IMR-90 (cell line): Measurements from ENCODE around the gene TEX2. TPM values are rescaled to one million over a fixed set of nuclear protein-coding genes. Genes with fewer than 3 reads are reported as not detected.
"Not testable (repeated sequence)": the region's sequence is repeated elsewhere in the genome, so short reads cannot be mapped to it uniquely, and the experiment has no call there.

Source experiments
- ATAC-seq: fragments of 200-7000 bp; cut with Tn5 transposase; 2 replicates; pipeline ENCODE4 v1.9.1; 2020; ENCODE audit warnings: low read depth, mild to moderate bottlenecking, moderate library complexity
- BruUV-seq: library from RNA; stranded (reverse); fragments of 400-500 nt; replicated peaks from 2 replicates; lab custom pipeline; 2021; lab: Mats Ljungman, UMichigan
- CTCF ChIA-PET: fragments of 300-600 bp; formaldehyde crosslinking; extraction: SDS; loops from one replicate; lab custom pipeline; 2021; ENCODE audit warnings: antibody characterized with exemption; lab: Yijun Ruan, JAX
- POLR2A ChIA-PET: fragments of 300-600 bp; sonication (Branson Sonifier 250); formaldehyde crosslinking; loops from one replicate; lab custom pipeline; 2022; ENCODE audit warnings: antibody characterized with exemption; ENCODE audit not compliant: unreplicated experiment; lab: Charles Lee
- DNase-seq: peaks from one replicate; pipeline ENCODE4 v3.0.0; 2013
- H2AFZ ChIP-seq: replicated peaks from 2 replicates; pipeline ENCODE3; 2013; ENCODE audit warnings: low read length, mild to moderate bottlenecking; ENCODE audit not compliant: poor library complexity
- H2AK5ac ChIP-seq: 2 replicates; pipeline ENCODE4 v1.6.1; 2013; ENCODE audit warnings: low read depth, low read length, inconsistent platforms
- H2AK9ac ChIP-seq: replicated peaks from 2 replicates; pipeline ENCODE3; 2013; ENCODE audit warnings: mild to moderate bottlenecking, low read depth, low read length, moderate library complexity; ENCODE audit not compliant: poor library complexity
- H2BK120ac ChIP-seq: 2 replicates; pipeline ENCODE4 v1.6.1; 2013; ENCODE audit warnings: low read depth, low read length, inconsistent platforms
- H2BK15ac ChIP-seq: 3 replicates; pipeline ENCODE4 v1.6.1; 2013; ENCODE audit warnings: low read depth, low read length, inconsistent platforms
- H2BK20ac ChIP-seq: 2 replicates; pipeline ENCODE4 v1.6.1; 2013; ENCODE audit warnings: low read depth, mild to moderate bottlenecking, inconsistent platforms, low read length, moderate library complexity
- H2BK5ac ChIP-seq: 2 replicates; pipeline ENCODE4 v1.6.1; 2013; ENCODE audit warnings: mild to moderate bottlenecking, low read depth, low read length, inconsistent platforms; ENCODE audit not compliant: poor library complexity, severe bottlenecking
- H3K14ac ChIP-seq: replicated peaks from 2 replicates; pipeline ENCODE4 v1.6.1; 2013; ENCODE audit warnings: low read depth, low read length, inconsistent platforms
- H3K18ac ChIP-seq: 2 replicates; pipeline ENCODE4 v1.6.1; 2013; ENCODE audit warnings: low read depth, low read length, control low read depth
- H3K23ac ChIP-seq: 2 replicates; pipeline ENCODE4 v1.6.1; 2013; ENCODE audit warnings: low read depth, low read length, inconsistent platforms
- H3K27ac ChIP-seq: 2 replicates; pipeline ENCODE4 v1.5.1; 2013; ENCODE audit warnings: mild to moderate bottlenecking, control low read depth, low read length; ENCODE audit not compliant: insufficient read depth
- H3K27me3 ChIP-seq: 2 replicates; pipeline ENCODE4 v1.6.1; 2013; ENCODE audit warnings: low read length; ENCODE audit not compliant: control insufficient read depth, insufficient read depth
- H3K36me3 ChIP-seq: 2 replicates; pipeline ENCODE4 v1.6.1; 2013; ENCODE audit warnings: low read length, mixed read lengths; ENCODE audit not compliant: control insufficient read depth, insufficient read depth
- H3K4ac ChIP-seq: 2 replicates; pipeline ENCODE4 v1.6.1; 2013; ENCODE audit warnings: low read depth, low read length, inconsistent platforms
- H3K4me1 ChIP-seq: 2 replicates; pipeline ENCODE4 v1.6.1; 2013; ENCODE audit warnings: low read length, mixed read lengths; ENCODE audit not compliant: control insufficient read depth, insufficient read depth
- H3K4me2 ChIP-seq: 2 replicates; pipeline ENCODE4 v1.6.1; 2013; ENCODE audit warnings: low read depth, mild to moderate bottlenecking, control low read depth, low read length, moderate library complexity
- H3K4me3 ChIP-seq: 2 replicates; pipeline ENCODE4 v1.5.1; 2013; ENCODE audit warnings: low read depth, mild to moderate bottlenecking, control low read depth, low read length, moderate library complexity; ENCODE audit not compliant: insufficient read depth
- H3K56ac ChIP-seq: 2 replicates; pipeline ENCODE4 v1.6.1; 2013; ENCODE audit warnings: low read length, inconsistent platforms; ENCODE audit not compliant: insufficient read depth; ENCODE audit errors: extremely low read depth
- H3K79me1 ChIP-seq, 2 experiments: 2 replicates each; pipeline ENCODE4 v1.6.1; 2013; ENCODE audit warnings: low read length in 2 of 2, inconsistent platforms in 1 of 2, low read depth in 1 of 2
- H3K9ac ChIP-seq: 2 replicates; pipeline ENCODE4 v1.6.1; 2013; ENCODE audit warnings: low read depth, low read length, control low read depth
- H3K9me1 ChIP-seq: 2 replicates; pipeline ENCODE4 v1.6.1; 2013; ENCODE audit warnings: low read length, inconsistent platforms; ENCODE audit not compliant: insufficient read depth
- H3K9me3 ChIP-seq: 2 replicates; pipeline ENCODE4 v1.6.1; 2013; ENCODE audit warnings: low read length; ENCODE audit not compliant: control insufficient read depth, insufficient read depth
- H4K20me1 ChIP-seq: 2 replicates; pipeline ENCODE4 v1.6.1; 2013; ENCODE audit warnings: low read length, inconsistent platforms; ENCODE audit not compliant: insufficient read depth
- H4K5ac ChIP-seq: 2 replicates; pipeline ENCODE4 v1.6.1; 2013; ENCODE audit warnings: mild to moderate bottlenecking, low read depth, low read length, control low read depth
- H4K8ac ChIP-seq, 2 experiments: 2 replicates each; pipeline ENCODE4 v1.6.1; 2013; ENCODE audit warnings: low read depth in 2 of 2, low read length in 2 of 2, control low read depth in 1 of 2, inconsistent platforms in 1 of 2
- H4K91ac ChIP-seq: 2 replicates; pipeline ENCODE4 v1.6.1; 2013; ENCODE audit warnings: low read depth, low read length, inconsistent platforms; ENCODE audit not compliant: insufficient read depth
- MAZ ChIP-seq: IDR thresholded peaks from 2 replicates; pipeline ENCODE4 v1.6.1; 2012; ENCODE audit warnings: low read depth, mild to moderate bottlenecking, low read length, improper control_type of control experiment, moderate library complexity, borderline replicate concordance
- NFE2L2 ChIP-seq: fragments of 150-350 bp; IDR thresholded peaks from 2 replicates; pipeline ENCODE4 v1.6.1; 2016; ENCODE audit warnings: low read depth, mild to moderate bottlenecking, low read length
- RCOR1 ChIP-seq: IDR thresholded peaks from 2 replicates; pipeline ENCODE4 v1.6.1; 2012; ENCODE audit warnings: mild to moderate bottlenecking, low read length, improper control_type of control experiment; ENCODE audit not compliant: insufficient replicate concordance
- WGBS, 2 experiments: methylation state at CpG; one replicate each; pipeline versions ENCODE4 v1.1.5 to v1.1.7; 2013; ENCODE audit warnings: missing lambda C conversion rate in 2 of 2; ENCODE audit not compliant: insufficient read length in 1 of 2; ENCODE audit errors: extremely low coverage in 2 of 2; 5-methylcytosine and 5-hydroxymethylcytosine counted together
- dilution Hi-C: fragments of 300-500 bp; cut with HindIII; formaldehyde crosslinking; loops from one replicate; pipeline ENCODE4 v1.14.3; 2018; ENCODE audit warnings: low sequenced_read_pairs; ENCODE audit not compliant: unreplicated experiment
- in situ Hi-C: fragments of 300-500 bp; cut with MboI; formaldehyde crosslinking; loops from 3 replicates; pipeline ENCODE4 v1.14.3; 2019; ENCODE audit warnings: low sequenced_read_pairs, inconsistent platforms, mixed read lengths
- intact Hi-C: fragments of 100-400 bp; cut with micrococcal nuclease; formaldehyde crosslinking; loops from 2 replicates; pipeline ENCODE4 v1.10.0; 2022
- polyA plus RNA-seq, 3 experiments: library from polyadenylated mRNA; depleted of rRNA; stranded (reverse); fragments of >200 nt; gene quantifications; 2 replicates each; pipeline ENCODE4 v1.2.3, GENCODE V29; 2012; ENCODE audit warnings: low replicate concordance in 1 of 3
- total RNA-seq: library from RNA; depleted of rRNA; stranded (reverse); fragments of >200 nt; gene quantifications from 2 replicates; pipeline ENCODE4 v1.2.3, GENCODE V29; 2012

Gene TEX2
- total and polyA plus RNA-seq, 2 of the 4 experiments (the other 2 are of a cell fraction), result 18.2 to 21.9 TPM

DNA sequence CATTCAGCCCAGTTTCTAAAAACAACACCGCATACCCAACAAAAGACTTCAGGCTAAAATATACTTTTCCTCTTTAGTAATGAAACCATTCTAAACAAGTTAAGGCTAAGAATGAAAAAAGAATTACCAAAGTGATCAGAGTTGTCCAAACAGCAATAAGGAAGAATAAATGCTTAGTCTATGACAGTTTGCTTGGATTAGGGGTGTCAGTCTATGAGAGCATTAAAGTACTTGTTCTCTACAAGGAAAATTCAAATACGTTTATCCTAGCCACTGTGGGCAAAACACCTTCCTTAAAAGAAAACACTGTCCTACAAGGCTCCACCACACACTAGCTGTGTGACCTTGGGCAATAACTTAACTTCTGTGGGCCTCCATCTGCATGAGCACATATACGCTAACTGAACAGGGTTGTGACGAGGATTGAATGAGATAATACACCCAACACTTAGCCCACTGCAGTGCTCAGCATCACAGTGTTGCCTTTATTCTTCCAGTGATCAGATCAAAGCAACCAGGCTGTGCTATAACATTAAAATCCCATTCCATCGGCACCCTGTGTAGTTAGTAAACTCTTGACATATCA lies 53.6 kb downstream of the TEX2 start:
- Histone ChIP-seq H3K4me1 (peaks cover 15% of the 10 kb centered on the region), H3K23ac (no peak overlapping the region), H3K79me1 (peaks cover 16 to 40% of the 10 kb centered on the region in 2 experiments), H3K9me1 (peaks cover 11% of the 10 kb centered on the region), H2BK15ac (no peak overlapping the region), H3K4me3 (no peak overlapping the region), H2BK120ac (no peak overlapping the region), H3K4ac (no peak overlapping the region), H2AK5ac (no peak overlapping the region), H3K9ac (no peak overlapping the region), H3K56ac (no peak overlapping the region), H3K14ac (no peak overlapping the region), H4K20me1 (peaks cover 3% of the 10 kb centered on the region; the same call in 1 of the 2 replicates), H3K4me2 (no peak overlapping the region), H2AK9ac (no peak overlapping the region), H4K5ac (no peak overlapping the region; the same call in 1 of the 2 replicates), H2BK20ac (no peak overlapping the region), H3K27ac (no peak overlapping the region), H3K27me3 (no peaks in the 10 kb centered on the region), H3K18ac (no peak overlapping the region), H3K36me3 (peaks cover 8% of the 10 kb centered on the region; the same call in 1 of the 2 replicates), H2AFZ (no peak overlapping the region), H4K8ac (no peak overlapping the region), H2BK5ac (no peak overlapping the region), H3K9me3 (no peaks in the 10 kb centered on the region), H4K91ac (no peak overlapping the region)
- WGBS, 2 experiments, result no CpG with 5 or more reads among the region's 5 CpGs
- in situ Hi-C loops, result no loop called here
- POLR2A ChIA-PET, result interaction anchor here (0.9 kb wide), 1 partner anchor 36 kb away, joined by 4 read pairs; no protein-coding TSS in a partner anchor
- TF ChIP-seq RCOR1 (no peak), NFE2L2 (no peak), MAZ (no peak)
- BruUV-seq, result no TSS peak
- DNase-seq (no peak), ATAC-seq (no peak)
- intact Hi-C loops, result no loop called here
- CTCF ChIA-PET, result interaction anchor here (0.9 kb wide), 1 partner anchor 61 kb away, joined by 3 read pairs; no protein-coding TSS in a partner anchor
- dilution Hi-C loops, result no loop called here

DNA sequence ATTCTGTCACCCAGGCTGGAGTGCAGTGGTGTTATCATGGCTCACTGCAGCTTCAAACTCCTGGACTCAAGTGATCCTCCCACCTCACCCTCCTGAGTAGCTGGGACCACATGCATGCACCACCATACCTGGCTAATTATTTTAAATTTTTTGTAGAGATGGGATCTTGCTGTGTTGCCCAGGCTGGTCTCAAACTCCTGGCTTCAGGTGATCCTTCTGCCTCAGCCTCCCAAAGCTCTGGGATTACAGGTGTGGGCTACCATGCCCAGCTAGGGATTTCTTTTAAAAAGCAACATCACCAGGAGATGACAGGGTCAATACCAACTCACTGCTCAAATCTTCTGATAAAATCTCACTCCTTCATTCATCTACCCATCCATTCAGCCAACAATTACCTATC lies 54.4 kb downstream of the TEX2 start:
- H2BK15ac ChIP-seq, H3K56ac ChIP-seq, H3K27ac ChIP-seq, H3K4ac ChIP-seq, DNase-seq, H4K5ac ChIP-seq, H2AK9ac ChIP-seq, POLR2A ChIA-PET, H4K20me1 ChIP-seq, H3K27me3 ChIP-seq, in situ Hi-C loops, intact Hi-C loops, H2AFZ ChIP-seq, CTCF ChIA-PET, H3K4me3 ChIP-seq, H2BK120ac ChIP-seq, H3K36me3 ChIP-seq, H3K14ac ChIP-seq, H3K4me2 ChIP-seq, H2AK5ac ChIP-seq, BruUV-seq, H4K8ac ChIP-seq, H4K91ac ChIP-seq, dilution Hi-C loops, H3K18ac ChIP-seq, ATAC-seq, H3K9me3 ChIP-seq, H3K23ac ChIP-seq, H2BK20ac ChIP-seq, H3K9ac ChIP-seq, H2BK5ac ChIP-seq: not testable (repeated sequence)
- Histone ChIP-seq H3K4me1 (peaks cover 15% of the 10 kb centered on the region), H3K9me1 (peaks cover 11% of the 10 kb centered on the region), H3K79me1 (peaks cover 16 to 35% of the 10 kb centered on the region in 2 experiments)
